Measurements from ENCODE around the gene TPBG.

The TPBG gene

GRCh38 chr6:82363428-82364086 is at the start of gene TPBG:
TPBG (plus strand) TSS chr6:82363817; CDS start chr6:82364962, 1,145 bp downstream.
- DNase-seq: peak; percentile 34

GRCh38 chr6:82322386-82322785 is 41.2 kb upstream of the TPBG start:
- no peak for DNase-seq

GRCh38 chr6:82329766-82330165 is 33.9 kb upstream of the TPBG start:
- DNase-seq: no peak

GRCh38 chr6:82330171-82330804 is 33.3 kb upstream of the TPBG start:
- DNase-seq: no peak

- DNase-seq: no peak
Observed at GRCh38 chr6:82331031-82331773, 32.4 kb upstream of the TPBG start.

- DNase-seq: no peak
Observed at GRCh38 chr6:82333781-82334180, 29.8 kb upstream of the TPBG start.

GRCh38 chr6:82337688-82338257 is 25.8 kb upstream of the TPBG start:
- no peak for DNase-seq

- DNase-seq: no peak
Observed at GRCh38 chr6:82348130-82348529, 15.5 kb upstream of the TPBG start.

- no peak for DNase-seq
Observed at GRCh38 chr6:82353848-82354247, 9.8 kb upstream of the TPBG start.

GRCh38 chr6:82360552-82360951 is 3.1 kb upstream of the TPBG start:
- no peak for DNase-seq

- DNase-seq: no peak
Observed at GRCh38 chr6:82361631-82362030, 2.0 kb upstream of the TPBG start.

- no peak for DNase-seq
Observed at GRCh38 chr6:82362144-82362543, 1.5 kb upstream of the TPBG start.

- DNase-seq: peak in 1 of 2 experiments; percentile 1
Observed at GRCh38 chr6:82362878-82363427, 664 bp upstream of the TPBG start.

GRCh38 chr6:82364087-82365015 is 734 bp downstream of the TPBG start:
- DNase-seq: peak; percentile 11 to 25

GRCh38 chr6:82365016-82365795 is 1.6 kb downstream of the TPBG start:
- peak; percentile 10 to 20 for DNase-seq

GRCh38 chr6:82367704-82368103 is 4.1 kb downstream of the TPBG start:
- no peak for DNase-seq

GRCh38 chr6:82370788-82371187 is 7.2 kb downstream of the TPBG start:
- DNase-seq: no peak

- DNase-seq: no peak
Observed at GRCh38 chr6:82371799-82372546, 8.4 kb downstream of the TPBG start.

GRCh38 chr6:82372656-82373055 is 9.0 kb downstream of the TPBG start:
- no peak for DNase-seq

- no peak for DNase-seq
Observed at GRCh38 chr6:82374516-82374915, 10.9 kb downstream of the TPBG start.

- DNase-seq: no peak
Observed at GRCh38 chr6:82376636-82377035, 13.0 kb downstream of the TPBG start.

Data from activated CD4-positive, alpha-beta T cell treated with anti-CD3 and anti-CD28 coated beads, Interleukin-2, amount 50 U/mL, for 48 hours (primary cell).